ENCODE data around the gene KIAA1586. TPM values are rescaled to one million over a fixed set of nuclear protein-coding genes. Genes with fewer than 3 reads are reported as not detected.
"Not testable (repeated sequence)": the region's sequence is repeated elsewhere in the genome, so short reads cannot be mapped to it uniquely, and the experiment has no call there.

The KIAA1586 gene
- total RNA-seq, 2 experiments from 2014 or later = 11.7 to 12.5 TPM

DNA sequence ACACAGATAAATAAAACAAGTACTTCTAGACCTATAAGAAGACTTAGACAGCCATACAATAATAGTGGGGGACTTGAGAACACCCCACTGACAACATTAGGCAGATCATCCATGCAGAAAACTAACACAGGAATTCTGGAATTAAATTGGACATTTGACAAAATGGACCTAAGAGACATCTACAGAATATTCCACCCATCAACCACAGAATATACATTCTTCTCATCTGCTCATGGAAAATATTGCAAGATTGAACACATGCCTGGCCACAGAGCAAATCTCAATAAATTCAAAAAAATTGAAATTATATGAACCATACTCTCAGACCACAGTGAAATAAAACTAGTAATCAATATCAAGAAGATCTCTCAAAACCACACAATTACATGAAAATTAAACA, 44.3 kb upstream of the KIAA1586 start:
- ChIA-PET CTCF (no interaction called here), POLR2A (no interaction called here)
- Mint-ChIP-seq H3K27ac (no peak overlapping the region), H3K4me1 (ENCODE audit: low read depth) (no peaks in the 10 kb centered on the region), H3K4me3 (no peak overlapping the region), H3K27me3 (peaks cover 16% of the 10 kb centered on the region), H3K36me3 (ENCODE audit: low read depth) (no peaks in the 10 kb centered on the region), H3K9me3 (no peaks in the 10 kb centered on the region)
- Histone ChIP-seq H3K9me3 (ENCODE audit: control insufficient read depth in 1 of 2, insufficient read depth in 1 of 2, low read length in 2 of 2) (peaks cover 10 to 20% of the 10 kb centered on the region in 2 experiments), H3K4me1 (ENCODE audit: insufficient read depth, low read length) (no peaks in the 10 kb centered on the region), H3K4me3 (ENCODE audit: low read length) (no peak overlapping the region), H3K27ac (ENCODE audit: low read depth in 1 of 2, low read length in 2 of 2) (no peak overlapping the region), H3K27me3 (ENCODE audit: control insufficient read depth in 1 of 2, insufficient read depth in 2 of 2, low read length in 2 of 2) (no peaks in the 10 kb centered on the region), H3K36me3 (ENCODE audit: insufficient read depth, low read length) (no peaks in the 10 kb centered on the region)
- no peak for ATAC-seq (ENCODE audit: poor library complexity)
- TF ChIP-seq CTCF (IDR thresholded peaks at IDR 0.05) = no peak
- no peak for DNase-seq
- intact Hi-C loops (cut with DNase I, micrococcal nuclease) = no loop called here

DNA sequence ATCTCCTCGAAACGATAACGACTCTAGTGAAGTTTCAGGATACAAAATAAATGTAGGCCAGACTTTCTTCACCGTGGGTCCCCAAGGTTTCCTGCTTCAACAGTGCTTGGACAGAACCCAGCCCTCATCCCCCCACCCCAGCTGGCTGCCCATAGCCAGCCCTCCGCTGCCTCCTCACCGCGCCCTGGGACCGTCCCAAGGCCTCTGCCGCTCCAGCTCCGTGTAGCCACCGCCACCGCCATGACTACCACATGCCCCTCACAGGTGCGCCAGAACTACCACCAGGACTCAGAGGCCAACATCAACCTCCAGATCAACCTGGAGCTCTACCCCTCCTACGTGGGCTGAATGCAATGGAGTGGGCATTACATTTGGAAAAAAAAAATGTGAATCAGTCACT, 42.2 kb upstream of the KIAA1586 start:
- ATAC-seq (ENCODE audit: poor library complexity) (no peak), DNase-seq (no peak)
- Mint-ChIP-seq H3K27me3 (peaks cover 13% of the 10 kb centered on the region), H3K4me3 (no peak overlapping the region), H3K36me3 (ENCODE audit: low read depth) (no peaks in the 10 kb centered on the region), H3K9me3 (no peaks in the 10 kb centered on the region), H3K27ac (no peak overlapping the region), H3K4me1 (ENCODE audit: low read depth) (no peaks in the 10 kb centered on the region)
- ChIA-PET CTCF (no interaction called here), POLR2A (no interaction called here)
- H3K36me3 ChIP-seq (ENCODE audit: insufficient read depth, low read length) = no peaks in the 10 kb centered on the region
- no peak overlapping the region for H3K4me3 ChIP-seq (ENCODE audit: low read length)
- intact Hi-C loops (cut with DNase I, micrococcal nuclease) = no loop called here
- H3K27me3 ChIP-seq (ENCODE audit: control insufficient read depth in 1 of 2, insufficient read depth in 2 of 2, low read length in 2 of 2) = no peaks in the 10 kb centered on the region
- no peak for TF ChIP-seq CTCF (IDR thresholded peaks at IDR 0.05)
- H3K4me1 ChIP-seq (ENCODE audit: insufficient read depth, low read length) = no peaks in the 10 kb centered on the region
- H3K27ac ChIP-seq (ENCODE audit: low read depth in 1 of 2, low read length in 2 of 2) = no peak overlapping the region
- H3K9me3 ChIP-seq (ENCODE audit: control insufficient read depth in 1 of 2, insufficient read depth in 1 of 2, low read length in 2 of 2) = peaks cover 2 to 7% of the 10 kb centered on the region in 2 experiments

GRCh38 chr6:57006101-57006500, 40.4 kb upstream of the KIAA1586 start:
- TF ChIP-seq CTCF (IDR thresholded peaks at IDR 0.05) = no peak
- DNase-seq = no peak
- no peaks in the 10 kb centered on the region for H3K27me3 ChIP-seq (ENCODE audit: control insufficient read depth in 1 of 2, insufficient read depth in 2 of 2, low read length in 2 of 2)

DNA sequence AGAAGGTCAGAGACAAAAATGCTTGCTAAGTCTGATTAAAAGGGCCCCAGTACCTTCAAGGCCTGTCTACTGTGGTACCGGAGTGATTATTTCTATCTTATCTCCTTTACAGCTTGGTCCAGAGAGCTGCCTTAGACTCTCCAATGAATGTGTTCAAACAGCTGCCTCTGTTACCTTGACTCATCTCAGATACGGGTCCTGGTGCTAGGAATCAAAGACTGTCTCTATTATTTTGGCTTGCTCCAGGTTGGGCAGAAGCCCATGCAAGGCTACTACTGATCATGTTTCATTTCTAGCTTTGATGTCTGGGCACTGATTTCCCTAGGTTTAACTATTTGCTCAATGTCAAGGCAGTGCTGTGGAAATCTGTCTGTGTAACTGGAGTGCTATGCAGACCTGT, 38.4 kb upstream of the KIAA1586 start:
- H3K9me3 Mint-ChIP-seq; H3K27me3 ChIP-seq (ENCODE audit: control insufficient read depth in 1 of 2, insufficient read depth in 2 of 2, low read length in 2 of 2); H3K4me3 Mint-ChIP-seq; CTCF ChIA-PET; ATAC-seq (ENCODE audit: poor library complexity); POLR2A ChIA-PET; H3K4me1 Mint-ChIP-seq (ENCODE audit: low read depth); H3K4me1 ChIP-seq (ENCODE audit: insufficient read depth, low read length); H3K27ac ChIP-seq (ENCODE audit: low read depth in 1 of 2, low read length in 2 of 2); H3K9me3 ChIP-seq (ENCODE audit: control insufficient read depth in 1 of 2, insufficient read depth in 1 of 2, low read length in 2 of 2); DNase-seq; H3K4me3 ChIP-seq (ENCODE audit: low read length); intact Hi-C loops (cut with DNase I, micrococcal nuclease); H3K36me3 ChIP-seq (ENCODE audit: insufficient read depth, low read length); H3K27me3 Mint-ChIP-seq; H3K27ac Mint-ChIP-seq; H3K36me3 Mint-ChIP-seq (ENCODE audit: low read depth): not testable (repeated sequence)

More at GRCh38 chr6:57006101-57006500, 40.4 kb upstream of the KIAA1586 start:
- ChIA-PET CTCF (no interaction called here), POLR2A (no interaction called here)
- no peaks in the 10 kb centered on the region for H3K36me3 Mint-ChIP-seq (ENCODE audit: low read depth)
- peaks cover 13% of the 10 kb centered on the region for H3K27me3 Mint-ChIP-seq
- Histone ChIP-seq H3K9me3 (ENCODE audit: control insufficient read depth in 1 of 2, insufficient read depth in 1 of 2, low read length in 2 of 2) (no peaks in the 10 kb centered on the region), H3K27ac (ENCODE audit: low read depth in 1 of 2, low read length in 2 of 2) (no peak overlapping the region), H3K36me3 (ENCODE audit: insufficient read depth, low read length) (no peaks in the 10 kb centered on the region), H3K4me3 (ENCODE audit: low read length) (no peak overlapping the region), H3K4me1 (ENCODE audit: insufficient read depth, low read length) (no peaks in the 10 kb centered on the region)
- no peak for ATAC-seq (ENCODE audit: poor library complexity)
- no peaks in the 10 kb centered on the region for H3K4me1 Mint-ChIP-seq (ENCODE audit: low read depth)
- no peak overlapping the region for H3K27ac Mint-ChIP-seq
- no peak overlapping the region for H3K4me3 Mint-ChIP-seq
- intact Hi-C loops (cut with DNase I, micrococcal nuclease) = no loop called here
- no peaks in the 10 kb centered on the region for H3K9me3 Mint-ChIP-seq

Measured in CD4-positive, alpha-beta T cell (primary cell).